Left colon (tissue), 2 donors: ENCODE data around the gene PNLIPRP3. TPM values are rescaled to one million over a fixed set of nuclear protein-coding genes. Genes with fewer than 3 reads are reported as not detected.
A peak's percentile ranks its signal among the peaks of the same experiment; 100 is the strongest.

Source experiments
- ATAC-seq: fragments of 200-7000 bp; cut with Tn5 transposase; one replicate; pipeline ENCODE4 v1.9.1; 2020; ENCODE audit warnings: mild to moderate bottlenecking, moderate library complexity
- DNase-seq, 2 donors: peaks; one replicate each; pipeline ENCODE4 v3.0.0-alpha.2; 2020
- intact Hi-C, 2 donors: fragments of 100-400 bp; cut with DNase I in 1 of 2; cut with micrococcal nuclease in 1 of 2; formaldehyde crosslinking; loops; one replicate each; pipeline versions ENCODE4 v1.11.2 to v1.14.0; 2022; cut with DNase I, micrococcal nuclease
- total RNA-seq, 2 donors: library from RNA; stranded (reverse); fragmentation: NEBNext Ultra II Directional; extraction: Animal tissue kit (Norgen Biotek cat#: 25700); gene quantifications; one replicate each; pipeline ENCODE4 v1.2.1, GENCODE V29; 2021
- donor health status: DM: no; HTN: no; CAD: no.
- donor health status: DM: yes; HTN: yes; CAD: no.

Gene PNLIPRP3
- total RNA-seq, 2 donors from 2014 or later: 0.14 TPM; not detected in 1

DNA sequence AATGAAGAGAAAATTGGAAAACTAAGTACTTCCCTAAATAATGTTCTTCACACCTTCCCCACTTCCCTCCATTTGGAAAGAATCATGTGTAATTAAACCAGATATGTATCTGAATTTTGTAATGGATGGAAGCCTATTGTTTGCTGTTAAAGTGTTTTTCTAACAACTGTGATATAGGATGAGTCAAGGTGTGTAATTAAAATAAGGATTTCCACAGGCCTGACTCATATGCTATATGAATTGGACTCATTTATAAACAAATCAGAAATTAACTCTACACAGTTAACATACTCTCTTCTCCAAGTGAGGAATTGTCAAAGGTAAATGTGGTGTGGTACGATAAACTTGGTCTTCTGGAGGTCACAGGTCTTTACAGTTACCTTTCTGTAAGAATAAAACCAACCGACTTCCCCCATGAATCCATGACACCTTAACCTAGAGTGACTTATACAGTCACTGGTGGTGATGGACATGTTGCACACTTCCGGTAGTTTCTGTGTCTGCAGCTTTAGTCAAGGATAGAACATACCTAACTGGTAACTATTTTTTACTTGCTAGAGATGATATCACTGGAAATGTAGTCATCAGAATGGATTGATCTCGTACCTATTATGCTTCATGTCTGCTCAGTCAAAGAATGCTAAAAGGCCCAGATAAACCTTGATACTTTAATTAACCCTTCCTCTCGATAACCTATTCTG is 12.8 kb downstream of the PNLIPRP3 start:
- DNase-seq: no peak
- intact Hi-C loops: no loop called here
- no peak for ATAC-seq

DNA sequence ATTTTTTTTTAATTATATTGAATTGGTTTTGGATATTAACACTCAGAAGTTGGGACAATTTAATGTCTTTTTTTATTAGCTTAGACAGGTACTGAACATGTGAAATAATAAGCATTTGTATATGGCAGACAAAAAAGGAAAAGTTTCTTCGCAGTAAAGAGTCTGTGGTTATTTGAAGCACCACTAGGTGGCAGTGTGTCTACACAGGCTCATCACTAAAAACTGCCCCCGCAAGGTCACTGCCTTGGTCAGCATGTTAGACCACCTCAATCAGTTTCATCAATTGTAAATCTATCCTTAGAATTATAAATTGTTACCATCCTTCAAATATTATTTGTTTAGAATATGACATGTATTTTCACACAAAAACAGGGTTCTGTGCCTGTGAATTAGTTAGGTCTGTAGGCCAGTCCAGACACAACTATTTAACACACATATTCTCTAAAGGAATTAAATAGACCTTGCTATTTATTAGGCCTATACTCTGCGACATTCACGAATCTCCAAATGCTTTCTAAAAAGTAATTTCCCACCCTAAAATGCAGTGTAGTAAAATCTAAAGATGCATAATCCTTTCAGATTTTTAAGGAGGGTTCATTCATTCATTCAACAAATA is 17.0 kb downstream of the PNLIPRP3 start:
- DNase-seq (peak in 1 of 2 donors; percentile 14), ATAC-seq (no peak)
- intact Hi-C loops: no loop called here

DNA sequence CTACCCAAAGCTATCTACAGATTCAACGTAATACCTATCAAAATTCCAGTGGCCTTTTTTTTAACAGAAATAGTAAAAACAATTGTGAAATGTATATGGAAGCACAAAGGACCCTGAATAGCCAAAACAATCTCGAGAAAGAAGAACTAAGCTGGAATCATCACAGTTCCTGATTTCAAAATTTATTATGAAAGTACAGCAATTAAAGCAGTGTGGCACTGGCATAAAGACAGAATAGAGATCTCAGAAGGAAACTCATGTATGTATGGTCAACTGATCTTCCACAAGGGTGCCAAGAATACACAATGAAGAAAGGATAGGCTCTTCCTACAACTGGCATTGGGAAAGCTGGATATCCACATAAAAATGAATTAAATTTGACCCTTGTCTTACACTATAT is 23.2 kb downstream of the PNLIPRP3 start:
- no peak for DNase-seq
- intact Hi-C loops: no loop called here
- no peak for ATAC-seq

DNA sequence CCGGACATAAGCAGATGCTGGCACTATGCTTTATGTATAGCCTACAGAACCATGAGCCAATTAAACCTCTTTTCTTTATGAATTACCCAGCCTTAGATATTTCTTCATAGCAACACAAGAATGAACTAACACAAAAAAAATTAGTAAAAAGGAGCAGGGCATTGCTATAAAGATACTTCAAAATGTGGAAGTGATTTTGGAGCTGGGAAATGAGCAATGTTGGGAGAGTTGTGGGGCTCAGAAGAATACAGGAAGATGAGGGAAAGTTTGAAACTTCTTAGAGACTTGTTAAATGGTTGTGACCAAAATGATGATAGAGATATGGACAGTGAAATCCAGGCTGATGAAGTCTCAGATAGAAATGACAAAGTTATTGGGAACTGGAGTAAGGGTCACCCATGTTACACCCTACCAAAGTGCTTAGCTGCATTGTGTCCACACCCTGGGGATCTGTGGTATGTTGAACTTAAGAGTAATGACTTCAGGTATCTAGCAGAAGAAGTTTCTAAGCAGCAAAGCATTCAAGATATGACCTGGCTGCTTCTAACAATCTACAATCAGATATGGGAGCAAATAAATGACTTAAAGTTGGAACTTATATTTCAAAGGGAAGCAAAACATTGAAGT is 24.2 kb downstream of the PNLIPRP3 start:
- ATAC-seq: no peak
- no peak for DNase-seq
- intact Hi-C loops: no loop called here

DNA sequence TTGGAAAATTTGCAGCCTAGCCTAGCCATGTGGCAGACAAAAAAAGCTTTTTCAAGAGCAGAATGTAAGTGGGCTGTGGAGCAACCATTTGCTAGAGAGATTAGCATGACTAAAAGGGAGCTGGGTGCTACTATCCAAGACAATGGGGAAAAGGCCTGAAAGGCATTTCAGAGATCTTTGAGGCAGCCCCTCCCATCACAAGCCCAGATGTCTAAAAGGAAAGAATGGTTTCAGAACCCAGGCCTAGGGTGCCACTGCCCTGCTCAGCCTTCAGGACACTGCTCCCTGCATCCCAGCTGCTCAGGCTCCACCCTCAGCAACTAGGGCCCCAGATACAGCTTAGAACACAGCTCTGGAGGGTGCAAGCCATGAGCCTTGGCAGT is 24.7 kb downstream of the PNLIPRP3 start:
- ATAC-seq: no peak
- intact Hi-C loops: no loop called here

DNA sequence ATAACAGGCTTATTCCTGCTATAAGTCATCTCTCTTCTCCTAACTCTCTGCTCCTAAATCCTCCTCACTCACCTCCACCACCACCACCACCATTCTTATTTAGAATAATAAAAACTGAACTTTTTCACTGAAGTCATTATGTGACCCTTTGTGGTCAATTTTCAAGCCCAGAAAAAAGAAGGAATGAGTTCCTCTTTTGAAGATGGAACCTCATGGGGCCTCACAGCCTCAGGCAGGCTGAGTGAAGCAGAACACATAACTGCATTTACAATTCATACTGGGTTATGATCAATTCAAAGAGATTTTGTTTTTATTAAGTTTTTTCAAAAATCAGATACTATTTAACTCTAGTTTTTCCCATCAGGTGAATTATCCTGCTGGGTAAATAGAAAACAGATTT is 29.8 kb downstream of the PNLIPRP3 start:
- DNase-seq (no peak), ATAC-seq (no peak)
- intact Hi-C loops: no loop called here

More for the DNA sequence above, 24.7 kb downstream of the PNLIPRP3 start:
- DNase-seq: no peak

DNA sequence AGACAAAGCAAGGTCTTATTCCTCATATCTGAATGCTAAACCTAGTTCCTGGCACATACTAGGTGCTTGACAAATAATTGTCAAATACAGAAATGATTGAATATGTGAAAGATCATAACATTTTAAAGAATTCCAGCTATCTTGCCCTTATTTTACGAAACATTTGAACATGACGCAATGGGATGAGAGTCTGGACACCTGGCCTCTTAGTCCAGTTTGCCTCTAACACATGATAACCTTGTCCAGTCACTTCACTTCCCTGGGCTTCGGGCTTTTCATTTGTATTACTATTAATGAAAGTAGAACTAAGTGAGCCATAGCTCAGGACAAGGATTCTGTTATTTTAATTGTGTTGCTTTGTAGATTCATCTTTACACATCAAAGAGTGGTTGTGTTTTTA is 32.6 kb downstream of the PNLIPRP3 start:
- ATAC-seq: no peak
- intact Hi-C loops: no loop called here
- no peak for DNase-seq

DNA sequence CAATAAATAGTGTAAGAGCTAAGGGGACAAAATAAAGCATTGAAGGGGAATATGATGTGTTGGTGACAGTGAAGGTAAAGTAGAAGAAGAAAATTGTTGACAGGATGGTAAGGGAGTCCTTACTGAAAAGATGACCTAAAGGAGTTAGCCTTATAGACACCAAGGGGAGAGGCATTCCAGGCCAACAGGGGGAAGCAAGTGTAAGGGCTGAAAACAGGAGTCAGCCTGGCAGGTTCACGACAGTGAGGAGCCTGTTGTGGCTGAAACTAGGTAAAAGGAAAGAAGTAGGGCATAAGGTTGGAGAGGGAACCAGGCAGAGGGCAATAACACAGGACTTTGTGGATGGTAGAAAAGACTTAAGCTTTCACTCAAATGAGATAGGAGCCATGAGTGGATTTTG is 34.0 kb downstream of the PNLIPRP3 start:
- DNase-seq (no peak), ATAC-seq (no peak)
- intact Hi-C loops: no loop called here

DNA sequence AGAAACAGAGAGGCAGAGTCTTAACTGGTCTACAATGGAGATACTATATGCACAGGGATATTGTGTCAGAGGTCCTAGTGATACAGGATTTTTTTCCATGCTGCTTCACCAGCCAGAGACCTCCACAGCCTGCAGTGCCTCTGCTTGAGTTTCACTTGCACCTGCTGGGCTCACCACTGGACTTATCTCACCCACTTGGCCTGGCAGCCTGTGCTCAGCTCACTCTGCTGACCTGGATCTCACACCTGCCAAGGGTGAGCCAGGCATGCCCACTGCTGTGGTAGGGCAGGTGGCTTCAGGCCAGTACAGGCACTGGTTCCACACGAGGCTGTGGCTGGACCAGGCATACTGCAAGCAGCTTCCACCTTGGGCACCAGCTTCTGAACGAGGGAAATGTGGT is 36.6 kb downstream of the PNLIPRP3 start:
- ATAC-seq: no peak
- DNase-seq: no peak
- intact Hi-C loops: no loop called here

DNA sequence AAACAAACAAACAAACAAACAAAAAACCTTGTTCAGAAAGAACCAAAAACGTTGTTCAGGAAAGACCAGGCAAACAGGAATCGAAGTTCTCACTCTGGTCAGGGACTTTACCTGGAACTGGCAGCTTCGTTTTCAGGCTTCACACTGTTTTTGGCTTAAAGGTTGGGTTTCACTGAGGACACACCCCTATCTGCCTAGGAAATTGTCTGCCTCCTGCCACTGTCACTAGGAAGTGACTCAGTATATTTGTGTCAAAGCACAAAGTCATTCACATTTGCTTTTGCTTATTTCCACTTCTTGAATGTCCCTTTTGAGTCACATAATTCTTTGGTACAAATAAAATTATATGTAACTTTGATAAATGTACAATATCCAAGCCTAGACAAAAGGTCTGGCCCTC is 37.9 kb downstream of the PNLIPRP3 start:
- intact Hi-C loops: no loop called here
- ATAC-seq: no peak
- DNase-seq: no peak

DNA sequence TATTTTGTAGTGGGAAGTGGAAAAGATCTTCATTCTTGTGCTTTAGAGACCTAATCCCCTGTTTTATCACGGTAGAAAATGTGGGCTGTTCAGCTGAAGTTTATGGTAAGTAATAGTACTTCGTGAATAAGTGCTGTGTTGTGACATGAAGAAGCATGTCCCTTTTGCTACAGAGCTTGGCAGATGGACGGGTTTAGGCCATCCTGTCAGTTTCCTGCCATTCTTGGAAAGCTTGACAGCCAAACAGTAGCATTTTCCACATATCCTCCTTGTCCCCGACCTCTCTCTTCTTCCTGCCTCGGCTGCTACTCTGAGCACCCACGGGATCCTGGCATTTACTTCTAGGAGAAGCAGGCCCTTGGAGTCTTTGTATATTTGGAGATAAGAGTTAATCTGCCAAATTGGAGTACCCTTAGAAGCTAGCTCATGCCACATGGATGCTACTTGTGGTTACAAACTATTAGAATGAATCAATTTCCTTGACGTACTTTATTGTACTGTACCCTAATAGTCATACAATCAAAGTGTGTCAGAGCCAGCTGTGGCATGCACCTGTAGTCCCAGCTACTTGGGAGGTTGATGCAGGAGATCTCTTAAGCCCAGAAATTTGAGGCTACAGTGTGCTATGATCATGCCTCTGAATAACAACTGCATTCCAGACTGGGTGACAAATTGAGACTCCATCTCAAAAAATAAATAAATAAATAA is 39.2 kb downstream of the PNLIPRP3 start:
- DNase-seq: no peak
- intact Hi-C loops: no loop called here
- ATAC-seq: no peak

DNA sequence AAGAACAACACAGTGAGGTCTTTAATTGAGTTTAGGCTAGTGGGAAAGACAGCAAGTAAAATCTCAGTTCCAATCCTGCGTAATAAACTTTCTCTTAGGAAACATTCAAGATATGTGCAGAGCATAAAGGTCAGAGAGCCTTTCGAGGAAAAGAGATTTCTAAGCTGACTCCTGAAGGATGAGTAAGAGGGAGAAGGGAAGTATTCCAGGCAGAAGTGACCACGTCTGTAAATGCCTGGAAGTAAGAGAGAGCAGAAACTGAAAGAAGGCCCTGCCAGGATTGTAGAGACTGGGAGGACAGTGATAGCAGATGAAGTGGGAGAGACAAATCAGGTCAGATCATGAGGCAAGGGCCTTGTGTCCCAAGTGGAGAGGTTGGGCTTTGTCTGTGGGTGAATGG is 41.8 kb downstream of the PNLIPRP3 start:
- intact Hi-C loops: no loop called here
- ATAC-seq: no peak
- DNase-seq: no peak

DNA sequence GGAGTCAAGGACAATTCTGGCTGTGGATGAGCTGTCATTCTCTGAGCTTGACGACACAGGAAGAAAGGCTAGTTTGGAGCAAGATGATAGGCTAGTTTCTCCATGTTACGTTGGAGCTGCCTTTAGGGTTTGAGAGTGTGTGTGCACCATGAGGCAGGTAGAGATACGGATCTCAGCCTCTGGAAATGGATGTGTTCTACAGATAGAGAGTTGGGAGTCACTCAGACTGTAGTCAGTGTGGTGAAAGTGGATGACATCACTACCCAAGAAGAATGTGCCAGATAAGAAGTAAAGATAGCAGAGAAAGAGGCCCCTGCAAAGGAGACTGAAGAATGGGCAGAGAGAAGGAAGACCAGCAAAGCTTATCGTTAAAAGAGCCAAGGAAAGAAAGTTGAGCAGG is 42.4 kb downstream of the PNLIPRP3 start:
- intact Hi-C loops: no loop called here
- no peak for ATAC-seq
- no peak for DNase-seq

DNA sequence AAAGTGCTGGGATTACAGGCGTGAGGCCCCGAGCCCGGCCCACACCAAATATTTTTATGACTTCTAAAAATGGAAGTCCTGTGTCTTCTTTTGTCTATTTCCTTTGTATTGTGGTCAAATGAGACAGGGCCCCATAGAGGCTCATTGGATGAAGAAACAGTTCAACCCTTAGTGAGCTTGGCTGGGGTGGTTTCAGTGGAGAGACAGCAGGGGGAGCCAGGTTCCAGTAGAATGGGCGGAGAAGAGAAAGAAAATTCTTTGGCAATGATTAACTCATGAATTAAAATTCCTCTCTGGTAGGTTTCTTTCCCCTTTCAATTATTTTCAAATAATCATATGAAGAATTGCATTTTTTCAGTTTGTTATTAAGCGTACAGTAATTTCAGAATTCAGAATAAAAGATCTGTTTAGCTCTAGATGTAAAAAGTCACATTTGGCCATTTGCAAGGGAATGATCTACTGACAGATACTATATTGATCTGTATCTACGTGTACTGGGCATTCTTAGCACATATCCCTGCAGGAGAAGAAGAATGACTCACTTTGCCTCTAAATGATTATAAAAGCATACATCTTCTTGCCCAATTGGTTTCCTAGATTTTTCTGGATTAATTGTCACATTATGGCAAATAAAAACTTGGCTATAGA is 43.2 kb downstream of the PNLIPRP3 start:
- DNase-seq: peak in 1 of 2 donors; percentile 33
- intact Hi-C loops: no loop called here
- ATAC-seq: peak; percentile 78

DNA sequence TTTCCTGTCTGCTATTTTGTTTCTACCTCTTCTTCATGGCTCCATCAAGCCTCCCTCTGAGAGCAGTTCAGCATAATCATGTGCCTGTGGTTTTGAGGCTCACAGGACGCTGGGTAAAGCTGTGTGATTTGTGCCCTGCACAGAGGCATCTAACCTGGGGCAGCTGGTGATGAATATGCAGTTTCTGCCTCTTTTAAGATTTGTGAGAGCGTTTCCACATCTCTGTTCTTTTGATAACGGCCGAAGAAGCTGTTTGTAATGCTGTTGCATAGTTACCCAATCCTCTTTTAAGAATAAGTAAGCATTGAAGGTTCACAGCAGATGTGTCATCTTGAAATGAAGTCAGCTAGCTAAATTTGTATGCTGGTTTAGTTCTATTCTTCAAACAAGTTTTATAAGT is 45.2 kb downstream of the PNLIPRP3 start:
- intact Hi-C loops: no loop called here
- no peak for DNase-seq
- no peak for ATAC-seq

DNA sequence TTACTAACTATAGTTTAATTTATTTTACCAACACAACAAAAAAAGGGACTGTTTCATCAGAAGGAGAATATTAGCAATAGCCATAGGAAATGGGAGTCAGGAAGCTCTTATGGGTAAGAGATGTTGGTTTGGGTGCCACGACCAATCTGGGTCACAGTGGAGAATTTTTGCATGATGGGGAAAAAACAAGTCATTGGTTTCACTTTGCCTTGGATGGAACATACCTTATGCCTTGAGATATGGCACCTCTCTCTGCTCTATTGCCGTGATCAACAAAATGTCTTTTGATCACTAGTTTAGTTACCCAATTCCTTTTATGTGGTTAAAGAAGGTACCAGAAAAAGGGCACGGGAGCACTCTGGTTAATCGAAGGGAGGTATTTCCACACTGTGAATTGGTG is 48.2 kb downstream of the PNLIPRP3 start:
- intact Hi-C loops: no loop called here
- no peak for DNase-seq
- no peak for ATAC-seq

DNA sequence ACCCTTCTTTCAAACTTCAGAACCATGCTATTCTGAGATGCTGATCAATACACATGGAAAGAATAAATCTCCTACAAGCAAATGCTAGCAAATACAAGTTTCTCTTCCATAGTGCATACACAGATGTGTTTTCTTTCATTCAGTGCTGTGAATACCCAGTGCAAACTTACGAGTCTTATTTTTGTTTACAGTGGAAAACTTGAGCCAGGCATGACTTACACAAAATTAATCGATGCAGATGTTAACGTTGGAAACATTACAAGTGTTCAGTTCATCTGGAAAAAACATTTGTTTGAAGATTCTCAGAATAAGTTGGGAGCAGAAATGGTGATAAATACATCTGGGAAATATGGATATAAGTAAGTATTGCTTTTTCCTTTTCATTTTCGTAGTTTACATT is 48.8 kb downstream of the PNLIPRP3 start:
- intact Hi-C loops: no loop called here
- ATAC-seq: no peak

DNA sequence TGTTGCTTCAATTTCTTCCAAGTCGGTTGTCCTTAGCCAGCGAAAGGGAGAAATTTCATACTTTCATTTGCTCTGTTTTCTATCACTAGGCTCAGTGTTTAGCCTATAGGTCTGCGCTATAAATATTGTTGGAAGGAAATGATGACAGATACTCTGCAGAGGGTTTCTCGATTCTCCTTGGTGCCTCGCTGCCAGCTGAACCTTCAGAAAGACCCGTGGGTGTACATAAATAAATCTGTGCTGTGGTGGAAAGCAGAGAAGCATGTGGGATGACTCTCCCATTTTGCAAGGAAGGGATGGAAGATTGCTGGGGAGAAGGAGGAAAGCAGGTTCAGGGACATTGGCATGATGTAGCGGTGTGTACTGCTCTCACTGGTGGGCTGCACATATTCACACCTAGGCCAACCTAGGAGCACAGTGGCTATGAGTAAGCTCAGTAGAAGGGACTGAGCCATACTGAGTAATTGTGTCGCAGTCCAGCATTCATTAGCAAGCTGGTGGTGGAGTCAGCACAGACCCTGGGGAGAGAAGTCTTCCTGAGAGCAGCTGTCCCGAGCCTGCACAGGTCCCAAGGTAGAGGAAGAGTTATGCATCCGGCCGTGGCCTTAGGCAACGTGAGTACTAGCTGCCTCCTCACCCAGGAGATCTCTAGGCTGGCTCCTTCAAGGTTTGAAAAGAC is 50.5 kb downstream of the PNLIPRP3 start:
- DNase-seq: no peak
- intact Hi-C loops: no loop called here
- no peak for ATAC-seq

More for the DNA sequence above, 48.8 kb downstream of the PNLIPRP3 start:
- no peak for DNase-seq
